ENCODE data around the gene CLN5.
A peak's percentile ranks its signal among the peaks of the same experiment; 100 is the strongest.

The CLN5 gene

GRCh38 chr13:77016888-77017623 is 25.2 kb downstream of the CLN5 start:
- DNase-seq (ENCODE audit: low spot score): no peak

GRCh38 chr13:77019756-77020155 is 27.9 kb downstream of the CLN5 start:
- DNase-seq (ENCODE audit: low spot score): no peak

- no peak for DNase-seq (ENCODE audit: low spot score)
Observed at GRCh38 chr13:77022341-77022740, 30.5 kb downstream of the CLN5 start.

- peak; percentile 63 for DNase-seq (ENCODE audit: low spot score)
Observed at GRCh38 chr13:77026255-77026860, 34.5 kb downstream of the CLN5 start.

- DNase-seq (ENCODE audit: low spot score): peak; percentile 82
Observed at GRCh38 chr13:77026861-77027621, 35.2 kb downstream of the CLN5 start, which contains the start of gene FBXL3. Gene FBXL3 (minus strand): TSS chr13:77027159. CDS start chr13:77021860, 5,299 bp downstream.

- peak; percentile 46 for DNase-seq (ENCODE audit: low spot score)
Observed at GRCh38 chr13:77028202-77028601, 36.3 kb downstream of the CLN5 start.

- DNase-seq (ENCODE audit: low spot score): no peak
Observed at GRCh38 chr13:77029436-77029835, 37.6 kb downstream of the CLN5 start.

GRCh38 chr13:77031656-77032243 is 39.9 kb downstream of the CLN5 start:
- no peak for DNase-seq (ENCODE audit: low spot score)

GRCh38 chr13:77033717-77034302 is 41.9 kb downstream of the CLN5 start:
- no peak for DNase-seq (ENCODE audit: low spot score)

GRCh38 chr13:77034881-77035280 is 43.0 kb downstream of the CLN5 start:
- no peak for DNase-seq (ENCODE audit: low spot score)

GRCh38 chr13:77036279-77036678 is 44.4 kb downstream of the CLN5 start:
- DNase-seq (ENCODE audit: low spot score): peak; percentile 47

- DNase-seq (ENCODE audit: low spot score): no peak
Observed at GRCh38 chr13:77038907-77039480, 47.1 kb downstream of the CLN5 start.

- DNase-seq (ENCODE audit: low spot score): no peak
Observed at GRCh38 chr13:77040076-77040475, 48.2 kb downstream of the CLN5 start.

GRCh38 chr13:77040835-77041234 is 49.0 kb downstream of the CLN5 start:
- no peak for DNase-seq (ENCODE audit: low spot score)

- DNase-seq (ENCODE audit: low spot score): no peak
Observed at GRCh38 chr13:77042566-77043177, 50.8 kb downstream of the CLN5 start.

GRCh38 chr13:77047649-77048343 is 55.9 kb downstream of the CLN5 start:
- DNase-seq (ENCODE audit: low spot score): no peak

GRCh38 chr13:77048681-77049080 is 56.8 kb downstream of the CLN5 start:
- DNase-seq (ENCODE audit: low spot score): peak; percentile 12

GRCh38 chr13:77053192-77053591 is 61.3 kb downstream of the CLN5 start:
- no peak for DNase-seq (ENCODE audit: low spot score)

Measured in pons (tissue), 1 donor.